Osteocyte (in vitro differentiated cells): ENCODE data around the gene TMEM126A. TPM values are rescaled to one million over a fixed set of nuclear protein-coding genes. Genes with fewer than 3 reads are reported as not detected.
A peak's percentile ranks its signal among the peaks of the same experiment; 100 is the strongest.
"Not testable (repeated sequence)": the region's sequence is repeated elsewhere in the genome, so short reads cannot be mapped to it uniquely, and the experiment has no call there.

Experiments
- DNase-seq: peaks from one replicate; pipeline ENCODE4 v3.0.0; 2021; ENCODE audit warnings: mixed read lengths; ENCODE audit not compliant: unreplicated experiment; ENCODE audit errors: extremely low spot score
- H3K27ac Mint-ChIP-seq: one replicate; pipeline ENCODE4 v1.8.0; 2021; ENCODE audit warnings: mild to moderate bottlenecking, mixed read lengths; ENCODE audit not compliant: unreplicated experiment
- H3K27me3 Mint-ChIP-seq: one replicate; pipeline ENCODE4 v1.8.0; 2021; ENCODE audit warnings: mixed read lengths; ENCODE audit not compliant: unreplicated experiment
- H3K36me3 Mint-ChIP-seq: one replicate; pipeline ENCODE4 v1.8.0; 2021; ENCODE audit warnings: mixed read lengths; ENCODE audit not compliant: unreplicated experiment
- H3K4me1 Mint-ChIP-seq: one replicate; pipeline ENCODE4 v1.8.0; 2021; ENCODE audit warnings: mixed read lengths; ENCODE audit not compliant: unreplicated experiment
- H3K4me3 Mint-ChIP-seq: one replicate; pipeline ENCODE4 v1.8.0; 2021; ENCODE audit warnings: mild to moderate bottlenecking, moderate library complexity, mixed read lengths; ENCODE audit not compliant: unreplicated experiment
- H3K9me3 Mint-ChIP-seq: one replicate; pipeline ENCODE4 v1.8.0; 2021; ENCODE audit warnings: mixed read lengths; ENCODE audit not compliant: unreplicated experiment
- long read RNA-seq: library from polyadenylated mRNA; unstranded; transcript quantifications from one replicate; pipeline ENCODE4 v2.0.0, GENCODE V29; 2021
- total RNA-seq: library from RNA; stranded (reverse); gene quantifications from 2 replicates; pipeline ENCODE4 v1.2.1, GENCODE V29; 2021
- TF ChIP-seq, protein P1 (sequence below): fragments of 200-600 bp; sonication (generic); IDR thresholded peaks from 2 replicates; pipeline ENCODE4 v1.5.0; 2021; ENCODE audit warnings: antibody characterized with exemption, mild to moderate bottlenecking, moderate library complexity

Gene TMEM126A
- total RNA-seq: 25.0 and 28.9 TPM in 2 replicates
- long read RNA-seq, transcript TMEM126A-201 (5 exons, 739 nt): major isoform, 5 of 5 reads
- long read RNA-seq, partial matches to known transcripts: 0 of 5 reads
- long read RNA-seq, other reads (novel, unspliced or antisense): 0 of 5 reads

DNA sequence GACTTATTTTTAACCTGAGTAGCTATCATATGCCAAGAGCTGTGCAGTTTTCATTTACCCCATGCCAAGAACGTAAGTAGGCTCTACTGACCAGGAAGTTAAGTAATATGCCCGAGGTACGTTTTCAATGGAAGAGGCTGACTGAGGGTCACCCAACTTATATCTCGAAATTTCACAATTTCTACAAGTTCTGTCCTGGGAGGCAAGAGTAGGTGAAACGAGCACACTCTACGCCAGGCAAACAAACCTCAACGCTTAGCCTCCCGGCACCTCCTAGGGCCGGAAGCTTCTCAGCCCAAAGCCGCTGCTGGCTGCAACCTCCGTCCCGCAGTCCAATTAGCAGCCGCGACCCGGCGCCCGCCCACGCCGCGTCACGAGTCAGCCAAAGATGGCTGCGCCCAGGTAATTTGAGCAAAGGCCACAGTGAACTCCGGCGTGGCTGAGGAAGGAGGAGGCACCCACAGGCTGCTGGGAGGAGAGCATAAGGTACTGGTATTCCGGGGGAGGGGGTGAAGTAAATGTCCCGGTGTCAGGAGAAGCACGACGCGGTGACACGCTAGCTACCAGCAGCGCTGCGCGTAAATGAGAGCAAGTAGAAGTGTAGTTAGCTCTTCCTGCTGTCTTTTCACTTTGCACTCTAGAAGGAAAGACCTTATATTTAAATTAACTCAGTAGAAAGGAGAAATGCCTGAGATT lies at the start of gene TMEM126A:
Gene TMEM126A, plus strand, starts transcription at position 364 of the 696 bp plus-strand sequence. CDS start 2,289 bp downstream, outside the sequence.
- Mint-ChIP-seq H3K9me3 (no peaks in the 10 kb centered on the region), H3K36me3 (no peaks in the 10 kb centered on the region), H3K4me1 (peaks cover 20% of the 10 kb centered on the region), H3K27ac (peak within 1 kb of the TSS; percentile 95), H3K4me3 (peak within 1 kb of the TSS; percentile 92), H3K27me3 (peaks cover 27% of the 10 kb centered on the region)
- TF ChIP-seq, protein P1, sequence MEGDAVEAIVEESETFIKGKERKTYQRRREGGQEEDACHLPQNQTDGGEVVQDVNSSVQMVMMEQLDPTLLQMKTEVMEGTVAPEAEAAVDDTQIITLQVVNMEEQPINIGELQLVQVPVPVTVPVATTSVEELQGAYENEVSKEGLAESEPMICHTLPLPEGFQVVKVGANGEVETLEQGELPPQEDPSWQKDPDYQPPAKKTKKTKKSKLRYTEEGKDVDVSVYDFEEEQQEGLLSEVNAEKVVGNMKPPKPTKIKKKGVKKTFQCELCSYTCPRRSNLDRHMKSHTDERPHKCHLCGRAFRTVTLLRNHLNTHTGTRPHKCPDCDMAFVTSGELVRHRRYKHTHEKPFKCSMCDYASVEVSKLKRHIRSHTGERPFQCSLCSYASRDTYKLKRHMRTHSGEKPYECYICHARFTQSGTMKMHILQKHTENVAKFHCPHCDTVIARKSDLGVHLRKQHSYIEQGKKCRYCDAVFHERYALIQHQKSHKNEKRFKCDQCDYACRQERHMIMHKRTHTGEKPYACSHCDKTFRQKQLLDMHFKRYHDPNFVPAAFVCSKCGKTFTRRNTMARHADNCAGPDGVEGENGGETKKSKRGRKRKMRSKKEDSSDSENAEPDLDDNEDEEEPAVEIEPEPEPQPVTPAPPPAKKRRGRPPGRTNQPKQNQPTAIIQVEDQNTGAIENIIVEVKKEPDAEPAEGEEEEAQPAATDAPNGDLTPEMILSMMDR: no peak
- DNase-seq: peak; percentile 93

DNA sequence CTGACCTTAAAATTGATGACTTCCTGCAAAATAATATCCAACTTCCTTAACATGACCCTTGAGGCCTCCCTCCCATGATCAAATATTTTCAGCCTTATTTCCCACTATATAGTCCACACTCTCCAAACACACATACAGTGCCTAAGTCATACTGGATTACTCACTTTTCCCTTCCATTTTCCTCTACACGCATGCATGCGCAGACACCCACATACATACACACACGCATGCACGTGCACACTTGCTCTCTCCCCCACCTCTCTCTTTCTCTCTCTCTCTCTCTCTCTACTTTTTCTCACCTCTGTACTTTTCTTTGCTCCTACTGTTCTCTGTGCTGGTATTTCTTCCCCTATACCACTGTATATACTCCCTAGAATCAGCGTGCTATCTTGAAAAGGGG lies 48.7 kb upstream of the TMEM126A start:
- Mint-ChIP-seq H3K36me3 (no peaks in the 10 kb centered on the region), H3K27ac (no peak overlapping the region), H3K4me3 (no peak overlapping the region), H3K27me3 (peaks cover 11% of the 10 kb centered on the region), H3K9me3 (no peaks in the 10 kb centered on the region), H3K4me1 (no peaks in the 10 kb centered on the region)
- no peak for DNase-seq
- TF ChIP-seq, protein P1: no peak

DNA sequence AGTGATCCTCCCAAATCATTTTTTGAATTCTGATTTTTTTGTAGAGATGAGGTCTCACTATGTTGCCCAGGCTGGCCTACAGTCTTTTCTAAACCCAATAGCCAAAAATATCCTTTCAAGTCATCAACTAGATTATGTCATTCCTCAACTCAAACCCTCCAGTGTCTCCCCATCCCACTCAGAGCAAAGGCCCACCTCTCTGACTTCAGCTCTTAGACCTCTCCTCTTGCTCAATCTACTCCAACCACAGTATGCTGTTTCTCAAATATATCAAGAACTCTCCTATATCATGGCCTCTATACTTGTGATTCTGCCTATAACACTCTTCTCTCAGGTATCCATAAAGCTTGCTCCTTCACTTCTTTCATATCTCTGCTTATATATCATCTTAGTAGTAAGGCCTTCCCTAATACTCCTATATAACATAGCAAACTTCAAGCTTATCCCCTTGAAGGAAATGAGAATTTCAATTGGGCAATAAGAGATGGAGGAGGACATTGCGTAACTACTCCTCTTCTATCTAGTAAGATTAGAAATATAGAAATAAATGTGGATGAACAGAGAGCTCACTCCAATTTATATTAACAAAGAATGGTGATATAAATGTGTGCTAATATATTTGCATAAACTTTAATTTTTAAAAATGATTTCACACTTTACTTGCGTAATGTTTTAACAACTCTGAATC lies 45.1 kb upstream of the TMEM126A start:
- no peak overlapping the region for H3K4me3 Mint-ChIP-seq
- TF ChIP-seq, protein P1: no peak
- peaks cover 19% of the 10 kb centered on the region for H3K27me3 Mint-ChIP-seq
- no peak overlapping the region for H3K27ac Mint-ChIP-seq
- no peaks in the 10 kb centered on the region for H3K9me3 Mint-ChIP-seq
- H3K4me1 Mint-ChIP-seq: no peaks in the 10 kb centered on the region
- H3K36me3 Mint-ChIP-seq: no peaks in the 10 kb centered on the region
- no peak for DNase-seq

DNA sequence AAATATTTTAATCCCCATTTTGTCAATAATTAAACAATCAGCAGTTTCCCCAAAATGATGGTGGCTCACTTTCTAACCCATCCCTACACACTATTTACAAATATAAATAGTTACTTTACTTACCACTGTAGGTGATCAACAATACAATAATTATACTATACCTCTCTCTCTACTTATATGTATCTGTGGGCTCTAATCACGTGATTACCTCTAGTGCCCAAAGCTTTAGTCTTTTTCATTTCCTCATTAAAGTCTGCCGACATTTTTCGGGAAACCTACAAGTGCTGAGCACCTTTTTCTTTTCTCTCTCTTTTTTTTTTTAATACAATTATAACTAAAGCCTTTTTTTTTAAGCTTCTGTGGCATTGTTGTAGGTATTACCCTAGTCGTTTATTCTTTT lies 44.5 kb upstream of the TMEM126A start:
- Mint-ChIP-seq H3K36me3 (no peaks in the 10 kb centered on the region), H3K27me3 (peaks cover 19% of the 10 kb centered on the region), H3K9me3 (no peaks in the 10 kb centered on the region), H3K4me3 (no peak overlapping the region), H3K4me1 (no peaks in the 10 kb centered on the region), H3K27ac (no peak overlapping the region)
- TF ChIP-seq, protein P1: no peak
- DNase-seq: no peak

DNA sequence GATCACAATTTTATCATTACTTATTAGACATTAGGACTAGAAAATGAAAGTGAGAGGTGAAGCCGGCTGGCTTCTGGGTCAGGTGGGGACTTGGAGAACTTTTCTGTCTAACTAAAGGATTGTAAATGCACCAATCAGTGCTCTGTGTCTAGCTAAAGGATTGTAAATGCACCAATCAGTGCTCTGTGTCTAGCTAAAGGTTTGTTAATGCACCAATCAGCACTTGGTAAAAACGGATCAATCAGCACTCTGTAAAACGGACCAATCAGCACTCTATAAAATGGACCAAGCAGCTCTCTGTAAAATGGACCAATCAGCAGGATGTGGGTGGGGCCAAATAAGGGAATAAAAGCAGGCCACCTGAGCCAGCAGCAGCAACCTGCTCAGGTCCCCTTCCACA lies 41.5 kb upstream of the TMEM126A start:
- H3K4me3 Mint-ChIP-seq, H3K4me1 Mint-ChIP-seq, H3K27ac Mint-ChIP-seq, H3K9me3 Mint-ChIP-seq, DNase-seq, H3K36me3 Mint-ChIP-seq: not testable (repeated sequence)
- peaks cover 11% of the 10 kb centered on the region for H3K27me3 Mint-ChIP-seq

DNA sequence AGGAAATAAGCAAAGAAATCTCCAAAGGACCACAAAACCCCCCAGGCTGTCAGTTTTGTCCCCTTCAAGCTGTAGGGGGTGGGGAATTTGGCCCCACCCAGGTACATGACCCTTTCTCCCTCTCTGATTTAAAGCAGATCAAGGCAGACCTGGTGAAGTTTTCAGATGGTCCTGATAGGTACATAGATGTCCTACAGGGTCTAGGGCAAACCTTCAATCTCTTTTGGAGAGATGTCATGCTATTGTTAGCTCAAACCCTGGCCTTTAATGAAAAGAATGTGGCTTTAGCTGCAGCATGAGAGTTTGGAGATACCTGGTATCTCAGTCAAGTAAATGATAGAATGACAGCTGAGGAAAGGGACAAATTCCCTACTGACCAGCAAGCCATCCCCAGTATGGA lies 39.1 kb upstream of the TMEM126A start:
- H3K36me3 Mint-ChIP-seq, DNase-seq, H3K27ac Mint-ChIP-seq, H3K4me3 Mint-ChIP-seq, H3K4me1 Mint-ChIP-seq, H3K9me3 Mint-ChIP-seq, H3K27me3 Mint-ChIP-seq: not testable (repeated sequence)

DNA sequence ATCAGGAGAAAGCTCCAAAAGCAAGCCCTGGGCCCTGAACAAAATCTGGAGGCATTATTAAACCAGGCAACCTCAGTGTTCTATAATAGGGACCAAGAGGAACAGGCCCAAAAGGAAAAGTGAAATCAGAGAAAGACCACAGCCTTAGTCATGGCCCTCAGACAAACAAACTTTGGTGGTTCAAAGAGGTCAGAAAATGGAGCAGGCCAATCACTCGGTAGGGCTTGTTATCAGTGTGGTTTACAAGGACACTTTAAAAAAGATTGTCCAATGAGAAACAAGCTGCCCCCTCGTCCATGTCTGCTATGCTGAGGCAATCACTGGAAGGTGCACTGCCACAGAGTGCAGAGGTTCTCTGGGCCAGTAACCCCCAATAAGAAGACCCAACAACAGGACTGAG lies 38.5 kb upstream of the TMEM126A start:
- DNase-seq, H3K4me3 Mint-ChIP-seq, H3K36me3 Mint-ChIP-seq, H3K27ac Mint-ChIP-seq, H3K9me3 Mint-ChIP-seq, H3K4me1 Mint-ChIP-seq, H3K27me3 Mint-ChIP-seq: not testable (repeated sequence)

DNA sequence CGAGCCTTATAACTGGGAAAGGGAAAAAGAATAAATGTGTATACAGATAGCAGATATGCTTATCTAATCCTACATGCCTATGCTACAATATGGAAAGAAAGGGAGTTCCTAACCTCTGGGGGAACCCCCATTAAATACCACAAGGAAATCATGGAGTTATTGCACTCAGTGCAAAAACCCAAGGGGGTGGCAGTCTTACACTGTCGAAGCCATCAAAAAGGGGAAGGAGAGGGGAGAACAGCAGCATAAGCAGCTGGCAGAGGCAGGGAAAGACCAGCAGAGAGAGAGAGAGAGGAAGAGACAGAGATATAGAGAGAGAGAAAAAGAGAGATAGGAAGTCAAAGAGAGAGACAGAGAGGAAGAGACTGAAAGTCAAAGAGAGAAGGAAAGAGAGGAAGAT lies 36.1 kb upstream of the TMEM126A start:
- H3K4me3 Mint-ChIP-seq, H3K27ac Mint-ChIP-seq, DNase-seq, H3K4me1 Mint-ChIP-seq, H3K36me3 Mint-ChIP-seq, H3K9me3 Mint-ChIP-seq, H3K27me3 Mint-ChIP-seq: not testable (repeated sequence)
